Keratinocyte (primary cell): ENCODE data around the gene NBEA. TPM values are rescaled to one million over a fixed set of nuclear protein-coding genes. Genes with fewer than 3 reads are reported as not detected.

ENCODE experiments used
- DNase-seq: peaks from one replicate; pipeline ENCODE4 v3.0.0-alpha.2; 2011; ENCODE audit warnings: low read depth, missing footprints, low spot score
- FAIRE-seq: peaks from 2 replicates; lab custom pipeline; 2011; peaks lifted over from hg19 to GRCh38; lab: Jason Lieb, UNC
- H2AFZ ChIP-seq: 2 replicates; pipeline ENCODE4 v1.6.0; 2012; ENCODE audit warnings: low read length, control low read depth, inconsistent platforms; ENCODE audit not compliant: control insufficient read depth
- H3K27ac ChIP-seq: 2 replicates; pipeline ENCODE4 v1.5.1; 2011; ENCODE audit warnings: low read length; ENCODE audit not compliant: control insufficient read depth, insufficient read depth
- H3K27me3 ChIP-seq: 3 replicates; pipeline ENCODE4 v1.6.0; 2011; ENCODE audit warnings: low read length; ENCODE audit not compliant: control insufficient read depth, insufficient read depth; ENCODE audit errors: extremely low read depth
- H3K36me3 ChIP-seq, 2 experiments: 2 replicates in 1 of 2; 3 replicates in 1 of 2; pipeline ENCODE4 v1.5.1; 2011; ENCODE audit warnings: low read length in 2 of 2, mild to moderate bottlenecking in 1 of 2; ENCODE audit not compliant: control insufficient read depth in 2 of 2, insufficient read depth in 2 of 2; ENCODE audit errors: extremely low read depth in 1 of 2
- H3K4me1 ChIP-seq: 3 replicates; pipeline ENCODE4 v1.5.1; 2011; ENCODE audit warnings: low read length; ENCODE audit not compliant: control insufficient read depth, insufficient read depth; ENCODE audit errors: extremely low read depth
- H3K4me2 ChIP-seq: 3 replicates; pipeline ENCODE4 v1.6.0; 2011; ENCODE audit warnings: low read depth, low read length; ENCODE audit not compliant: control insufficient read depth, insufficient read depth; ENCODE audit errors: extremely low read depth
- H3K4me3 ChIP-seq, 3 experiments: fragments of 200-600 bp in 1 of 3; sonication (generic) in 1 of 3; 2 replicates in 2 of 3; 3 replicates in 1 of 3; pipeline ENCODE4 v1.5.1; 2011 to 2016; ENCODE audit warnings: low read length in 3 of 3, mild to moderate bottlenecking in 3 of 3, control low read depth in 2 of 3, inconsistent platforms in 1 of 3, low read depth in 1 of 3, mixed read lengths in 1 of 3, mixed run types in 1 of 3, moderate library complexity in 1 of 3; ENCODE audit not compliant: control insufficient read depth in 2 of 3, insufficient read depth in 2 of 3; ENCODE audit errors: extremely low read depth in 1 of 3
- H3K79me2 ChIP-seq: 2 replicates; pipeline ENCODE4 v1.6.0; 2012; ENCODE audit warnings: low read length; ENCODE audit not compliant: control insufficient read depth, insufficient read depth
- H3K9ac ChIP-seq: 3 replicates; pipeline ENCODE4 v1.6.0; 2011; ENCODE audit warnings: low read length; ENCODE audit not compliant: control insufficient read depth, insufficient read depth; ENCODE audit errors: extremely low read depth
- H3K9me1 ChIP-seq: 3 replicates; pipeline ENCODE4 v1.6.0; 2011; ENCODE audit warnings: low read length; ENCODE audit not compliant: control insufficient read depth, insufficient read depth; ENCODE audit errors: extremely low read depth
- H3K9me3 ChIP-seq: 2 replicates; pipeline ENCODE4 v1.5.1; 2012; ENCODE audit warnings: low read depth, low read length; ENCODE audit not compliant: control insufficient read depth
- H4K20me1 ChIP-seq: 3 replicates; pipeline ENCODE4 v1.6.0; 2011; ENCODE audit warnings: low read length; ENCODE audit not compliant: control insufficient read depth, insufficient read depth; ENCODE audit errors: extremely low read depth
- EZH2 ChIP-seq: IDR thresholded peaks from one replicate; pipeline ENCODE4 v1.6.1; 2012; ENCODE audit warnings: inconsistent platforms, mild to moderate bottlenecking, low read length, moderate library complexity
- dilution Hi-C: fragments of 300-500 bp; cut with MboI; formaldehyde crosslinking; loops from one replicate; pipeline ENCODE4 v1.7.0; 2020; ENCODE audit warnings: low sequenced_read_pairs; ENCODE audit not compliant: extremely low pct_ligation_motif_present
- polyA plus RNA-seq, 5 experiments: library from polyadenylated mRNA; depleted of rRNA in 3 of 5; stranded (reverse) in 3 of 5; stranded (forward) in 1 of 5; unstranded in 1 of 5; fragments of >200 nt; gene quantifications; 1 replicate in 1 of 5; 2 replicates in 3 of 5; 3 replicates in 1 of 5; pipeline versions ENCODE4 v1.2.1 to v1.2.3, GENCODE V29; 2011 to 2012; ENCODE audit warnings: missing spikeins in 2 of 5, low read depth in 1 of 5, low replicate concordance in 1 of 5
- TF ChIP-seq, protein P1 (sequence below), 3 experiments: IDR thresholded peaks in 1 of 3; conservative IDR thresholded peaks in 1 of 3; optimal IDR thresholded peaks in 1 of 3; 2 replicates in 2 of 3; 3 replicates in 1 of 3; pipeline versions ENCODE3 to v1.5.1; 2011; ENCODE audit warnings: low read length in 3 of 3, mild to moderate bottlenecking in 3 of 3, moderate library complexity in 2 of 3, control low read depth in 1 of 3, inconsistent platforms in 1 of 3; ENCODE audit not compliant: insufficient read depth in 2 of 3; ENCODE audit errors: extremely low read depth in 1 of 3

The NBEA gene
- polyA plus RNA-seq, 1 donor (not counting 4 experiments of a cell fraction or from before 2014, with no cell fraction given), result 0.05 TPM

DNA sequence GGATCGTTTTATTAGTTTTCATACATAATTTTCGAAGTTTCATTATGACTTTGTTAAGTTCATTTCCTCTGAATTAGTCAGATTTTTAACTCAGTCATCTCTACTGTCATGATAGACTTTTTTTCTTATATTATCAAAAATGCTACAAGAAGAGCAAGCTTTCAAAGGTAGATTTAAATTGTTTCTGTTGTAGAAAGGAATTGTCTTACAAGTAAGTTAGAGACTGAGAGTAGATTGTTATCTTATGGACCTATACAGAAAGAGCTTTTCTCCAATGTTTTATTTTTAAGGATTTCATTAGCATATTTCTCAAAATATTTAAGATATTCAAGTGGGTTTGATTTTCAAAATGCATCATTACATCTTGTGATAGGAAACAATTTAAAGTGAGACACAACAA, 531.7 kb downstream of the NBEA start:
- no peaks in the 10 kb centered on the region for H3K79me2 ChIP-seq
- H3K4me1 ChIP-seq, result peaks cover 8% of the 10 kb centered on the region
- H3K36me3 ChIP-seq, result no peaks in the 10 kb centered on the region
- TF ChIP-seq, protein P1, sequence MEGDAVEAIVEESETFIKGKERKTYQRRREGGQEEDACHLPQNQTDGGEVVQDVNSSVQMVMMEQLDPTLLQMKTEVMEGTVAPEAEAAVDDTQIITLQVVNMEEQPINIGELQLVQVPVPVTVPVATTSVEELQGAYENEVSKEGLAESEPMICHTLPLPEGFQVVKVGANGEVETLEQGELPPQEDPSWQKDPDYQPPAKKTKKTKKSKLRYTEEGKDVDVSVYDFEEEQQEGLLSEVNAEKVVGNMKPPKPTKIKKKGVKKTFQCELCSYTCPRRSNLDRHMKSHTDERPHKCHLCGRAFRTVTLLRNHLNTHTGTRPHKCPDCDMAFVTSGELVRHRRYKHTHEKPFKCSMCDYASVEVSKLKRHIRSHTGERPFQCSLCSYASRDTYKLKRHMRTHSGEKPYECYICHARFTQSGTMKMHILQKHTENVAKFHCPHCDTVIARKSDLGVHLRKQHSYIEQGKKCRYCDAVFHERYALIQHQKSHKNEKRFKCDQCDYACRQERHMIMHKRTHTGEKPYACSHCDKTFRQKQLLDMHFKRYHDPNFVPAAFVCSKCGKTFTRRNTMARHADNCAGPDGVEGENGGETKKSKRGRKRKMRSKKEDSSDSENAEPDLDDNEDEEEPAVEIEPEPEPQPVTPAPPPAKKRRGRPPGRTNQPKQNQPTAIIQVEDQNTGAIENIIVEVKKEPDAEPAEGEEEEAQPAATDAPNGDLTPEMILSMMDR (optimal IDR thresholded peaks at IDR 0.05 in 1 of 3, IDR thresholded peaks at IDR 0.05 in 1 of 3, conservative IDR thresholded peaks at IDR 0.05 in 1 of 3; ENCODE audit: extremely low read depth in 1 of 3, insufficient read depth in 2 of 3, low read length in 3 of 3), result no peak
- TF ChIP-seq EZH2, result no peak
- H3K9ac ChIP-seq, result no peak overlapping the region
- FAIRE-seq (no peak), DNase-seq (no peak)
- H3K4me2 ChIP-seq, result no peak overlapping the region
- no peaks in the 10 kb centered on the region for H3K9me1 ChIP-seq
- peaks cover 69% of the 10 kb centered on the region for H3K27me3 ChIP-seq
- peaks cover 3% of the 10 kb centered on the region for H3K9me3 ChIP-seq
- no peaks in the 10 kb centered on the region for H4K20me1 ChIP-seq
- H2AFZ ChIP-seq, result no peak overlapping the region
- dilution Hi-C loops, result no loop called here
- no peak overlapping the region for H3K27ac ChIP-seq
- no peak overlapping the region for H3K4me3 ChIP-seq

DNA sequence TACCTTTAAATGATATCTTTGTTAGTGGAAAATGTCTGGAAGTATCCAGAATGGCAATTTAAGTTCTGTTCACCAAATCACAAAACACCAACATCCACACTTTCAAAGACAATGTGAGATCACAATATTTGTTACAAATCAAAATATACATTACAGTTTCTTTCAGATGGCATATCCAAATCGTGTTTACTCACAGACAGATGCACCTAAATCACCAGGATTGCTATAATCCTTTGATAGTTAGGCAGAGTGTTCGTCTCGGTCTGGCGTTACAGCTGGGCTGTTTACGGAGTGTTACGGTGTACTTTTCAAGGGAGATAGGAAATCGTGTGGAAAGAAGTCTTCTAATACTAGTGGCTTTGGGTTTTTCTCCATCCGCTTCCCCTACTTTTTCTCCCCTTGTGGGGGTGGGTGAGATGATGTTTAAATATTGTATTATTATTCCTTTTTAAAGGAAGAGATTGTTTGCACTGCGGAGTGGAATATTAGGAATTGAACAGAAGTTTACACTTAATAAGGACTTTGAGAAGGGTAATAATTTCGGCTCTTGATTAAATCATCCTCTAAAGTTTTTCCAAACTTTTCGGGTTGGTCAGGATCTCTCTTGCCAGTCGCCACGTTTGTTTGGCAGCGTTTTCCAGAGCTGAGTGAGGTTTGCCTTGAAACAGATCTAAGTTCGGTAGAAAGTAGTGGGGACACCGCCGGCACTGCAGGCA, 532.6 kb downstream of the NBEA start:
- Histone ChIP-seq H3K4me2 (no peak overlapping the region), H3K79me2 (no peaks in the 10 kb centered on the region), H3K4me3 (no peak overlapping the region), H4K20me1 (no peaks in the 10 kb centered on the region), H3K9me3 (peaks cover 3% of the 10 kb centered on the region), H3K27ac (no peak overlapping the region), H2AFZ (no peak overlapping the region), H3K9me1 (no peaks in the 10 kb centered on the region), H3K27me3 (peaks cover 73% of the 10 kb centered on the region), H3K4me1 (peaks cover 8% of the 10 kb centered on the region), H3K36me3 (no peaks in the 10 kb centered on the region), H3K9ac (no peak overlapping the region)
- no peak for FAIRE-seq
- dilution Hi-C loops, result no loop called here
- TF ChIP-seq, protein P1 (optimal IDR thresholded peaks at IDR 0.05 in 1 of 3, IDR thresholded peaks at IDR 0.05 in 1 of 3, conservative IDR thresholded peaks at IDR 0.05 in 1 of 3; ENCODE audit: extremely low read depth in 1 of 3, insufficient read depth in 2 of 3, low read length in 3 of 3), result no peak
- no peak for TF ChIP-seq EZH2
- no peak for DNase-seq
